Activated CD8-positive, alpha-beta memory T cell treated with anti-CD3 and anti-CD28 coated beads for 24 hours (primary cell): ENCODE results near the gene WWOX.

Source experiments
- DNase-seq: peaks from one replicate; pipeline ENCODE4 v3.0.0-alpha.2; 2020

The WWOX gene

DNA sequence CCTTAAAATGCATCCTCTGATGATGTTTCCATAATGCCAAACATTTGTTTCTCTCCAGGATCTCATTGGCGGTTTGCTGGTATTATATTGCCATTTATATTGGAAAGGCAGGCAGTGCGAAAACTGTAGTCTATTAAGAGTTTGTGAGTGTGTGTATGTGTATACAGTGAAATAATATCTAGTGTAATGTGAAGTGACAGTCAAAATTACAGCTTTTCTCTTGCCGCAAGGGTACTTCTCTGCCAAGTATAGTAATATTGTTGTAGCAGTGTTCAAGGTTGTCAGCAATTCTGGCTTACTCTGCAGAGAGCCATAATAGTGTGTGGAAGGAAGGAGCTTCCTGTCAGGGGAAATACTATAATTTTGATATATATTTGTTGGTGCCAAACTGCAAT, 178.6 kb downstream of the WWOX start:
- DNase-seq: no peak

DNA sequence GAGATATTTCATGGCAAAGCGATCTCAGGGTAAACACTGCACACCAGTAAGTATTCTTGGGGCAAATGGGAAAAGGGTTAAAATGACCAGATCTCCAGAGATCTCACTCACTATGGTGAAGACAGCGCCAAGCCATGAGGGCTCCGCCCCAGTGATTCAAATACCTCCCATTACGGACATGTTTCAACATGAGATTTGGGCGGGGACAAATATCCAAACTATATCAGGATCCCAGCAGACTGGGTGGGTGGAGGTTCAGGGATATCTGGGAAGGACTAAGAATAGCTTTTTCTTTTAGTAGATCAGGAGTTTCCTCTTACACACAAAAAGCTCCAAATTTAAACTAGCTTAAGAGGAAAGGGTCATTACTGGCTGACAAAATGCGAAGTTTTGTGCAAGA, 181.7 kb downstream of the WWOX start:
- no peak for DNase-seq

DNA sequence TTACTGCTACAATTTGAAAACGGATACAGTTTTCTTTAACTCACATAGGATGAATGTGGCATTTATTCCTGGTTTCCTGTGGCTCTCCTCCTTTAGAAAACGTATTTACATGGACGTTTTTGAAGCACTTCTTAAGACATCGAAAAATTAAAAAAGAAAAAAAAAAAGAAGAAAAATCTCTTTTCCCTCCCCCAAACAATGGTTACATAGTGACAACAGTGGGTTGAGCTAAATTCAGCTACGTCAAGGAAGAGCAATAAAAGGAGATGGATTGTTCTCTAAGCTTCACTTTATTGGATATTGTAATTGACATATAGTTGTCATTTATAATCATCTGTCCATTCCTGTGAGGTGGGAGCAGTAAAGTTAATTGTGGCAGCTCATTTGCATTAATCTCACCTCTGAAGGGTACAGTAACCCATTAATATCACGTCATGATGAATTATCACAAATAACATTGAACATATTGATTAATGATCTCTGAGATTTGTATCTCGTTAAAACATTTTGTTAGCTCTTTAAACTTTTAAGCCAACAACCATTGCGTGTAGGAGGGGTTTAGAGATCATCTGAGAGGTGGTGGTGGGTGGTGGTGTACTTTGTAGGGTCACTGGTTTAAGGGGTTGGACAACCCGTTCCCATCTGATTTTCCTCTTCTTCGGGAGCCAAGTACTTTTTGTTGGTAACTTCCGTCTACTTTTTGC, 184.2 kb downstream of the WWOX start:
- no peak for DNase-seq

DNA sequence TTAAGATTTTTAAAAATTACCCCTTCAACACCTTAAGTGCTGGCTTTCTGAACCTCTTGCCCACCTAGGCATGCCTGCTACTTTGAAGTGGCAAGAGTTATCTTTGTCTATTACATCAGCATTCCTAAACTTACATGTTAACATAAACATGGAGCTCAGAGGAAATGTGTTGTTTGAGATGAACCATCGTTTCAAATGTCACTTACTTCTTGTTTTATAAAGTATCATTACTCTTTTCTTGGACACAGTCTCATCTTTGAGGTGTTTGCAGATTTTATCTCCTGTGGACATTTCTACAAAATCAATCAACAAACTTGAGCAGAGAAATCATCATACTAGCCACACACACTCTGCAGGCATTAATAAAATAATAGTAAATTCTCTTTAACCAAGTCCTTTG, 184.9 kb downstream of the WWOX start:
- no peak for DNase-seq

DNA sequence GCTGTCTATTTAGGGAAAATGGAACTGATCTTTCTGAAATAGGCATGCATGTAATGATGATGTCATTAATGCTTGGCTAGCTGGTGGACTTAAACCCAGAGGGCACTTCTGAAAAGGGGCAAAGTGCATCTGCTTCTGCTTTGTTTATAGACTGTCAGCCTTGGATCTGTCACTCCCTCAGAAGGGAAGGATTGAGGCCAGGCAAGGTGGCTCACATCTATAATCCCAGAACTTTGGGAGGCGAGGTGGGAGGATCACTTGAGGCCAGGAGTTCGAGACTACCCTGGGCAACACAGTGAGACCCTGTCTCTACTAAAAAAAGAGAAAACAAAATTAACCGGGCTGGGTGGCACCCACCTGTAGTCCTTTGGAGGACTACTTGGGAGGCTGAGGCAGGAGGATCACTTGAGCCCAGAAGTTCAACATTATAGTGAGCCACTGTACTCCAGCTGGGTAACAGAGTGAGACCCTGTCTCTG, 185.5 kb downstream of the WWOX start:
- no peak for DNase-seq

DNA sequence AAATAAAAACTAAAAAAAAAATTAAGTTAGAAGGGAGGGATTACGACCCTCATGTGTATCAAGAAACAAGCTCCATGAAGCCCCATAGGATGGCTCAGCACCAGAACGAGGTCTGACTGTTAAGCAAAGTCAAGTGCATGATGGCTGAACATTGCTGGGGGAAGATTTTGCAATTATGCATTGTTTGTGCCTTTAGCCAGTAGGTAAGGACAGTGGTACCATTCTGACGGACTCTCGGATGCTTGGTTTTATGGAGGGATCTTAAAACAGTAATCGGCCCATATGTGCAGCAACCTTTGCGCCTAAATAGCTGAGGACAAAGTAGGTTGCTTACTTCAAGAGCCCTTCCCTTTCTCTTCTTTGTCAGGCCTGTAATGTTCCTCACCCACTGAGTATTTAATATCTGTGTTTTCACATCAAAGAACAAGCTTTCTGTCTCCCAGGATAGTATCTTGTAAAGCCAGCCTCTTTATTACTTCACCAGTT, 186.0 kb downstream of the WWOX start:
- DNase-seq: no peak

DNA sequence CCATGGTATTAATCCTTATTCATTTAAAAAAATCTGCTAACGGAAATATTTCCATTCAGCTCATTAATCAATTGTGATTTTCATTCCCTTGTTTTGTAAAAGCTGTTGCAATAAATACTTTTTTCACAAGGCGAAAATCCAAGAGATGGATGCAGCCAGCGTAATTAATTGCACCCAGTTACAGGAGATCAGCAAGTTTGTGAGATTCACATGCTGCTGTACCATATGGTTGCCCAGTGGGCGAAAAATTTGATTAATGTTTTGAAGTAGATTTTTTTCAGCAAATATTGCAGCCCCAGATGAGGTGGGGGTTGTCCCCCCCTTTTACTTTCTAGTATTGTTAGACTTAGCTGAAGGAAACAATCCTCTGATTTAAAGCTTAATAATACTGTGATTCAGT, 186.6 kb downstream of the WWOX start:
- no peak for DNase-seq

DNA sequence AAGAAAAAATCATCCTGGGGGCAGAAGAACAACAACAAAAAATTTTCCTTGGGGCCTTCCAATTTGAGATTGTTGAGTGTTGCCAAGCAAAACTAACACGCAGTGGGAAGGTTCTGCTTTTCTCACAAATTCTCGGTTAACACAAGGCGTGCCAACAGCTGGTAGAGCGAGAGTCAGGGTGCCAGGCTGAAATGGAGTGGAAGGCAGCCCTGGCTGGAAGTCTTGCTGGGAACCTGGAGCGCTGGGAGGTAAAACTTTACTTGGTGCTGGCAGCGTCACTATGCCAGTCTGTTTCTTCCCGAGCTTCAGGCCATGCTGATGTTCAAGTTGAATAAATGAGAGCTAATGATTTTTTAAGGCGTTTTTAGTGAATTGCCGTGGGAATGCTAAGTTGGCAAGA, 189.4 kb downstream of the WWOX start:
- DNase-seq: no peak

DNA sequence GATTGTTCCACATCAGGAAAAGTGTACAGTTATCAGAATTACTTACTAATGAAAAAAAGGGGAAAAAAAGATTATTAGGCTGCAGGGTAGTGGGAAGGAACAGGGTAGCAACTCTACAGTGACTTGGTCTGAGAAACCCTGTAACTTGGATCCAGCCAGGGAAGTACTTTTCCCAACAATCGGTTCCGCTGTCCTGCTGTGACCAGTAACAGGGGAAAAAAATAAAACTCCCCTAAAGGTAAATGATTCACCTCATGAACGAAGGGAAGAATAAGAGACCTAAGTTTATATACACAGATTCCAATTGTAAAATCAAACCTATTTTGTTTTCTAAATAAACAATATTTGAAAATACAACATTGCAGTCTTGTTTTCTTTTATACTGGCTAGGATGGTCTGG, 189.9 kb downstream of the WWOX start:
- DNase-seq: no peak

DNA sequence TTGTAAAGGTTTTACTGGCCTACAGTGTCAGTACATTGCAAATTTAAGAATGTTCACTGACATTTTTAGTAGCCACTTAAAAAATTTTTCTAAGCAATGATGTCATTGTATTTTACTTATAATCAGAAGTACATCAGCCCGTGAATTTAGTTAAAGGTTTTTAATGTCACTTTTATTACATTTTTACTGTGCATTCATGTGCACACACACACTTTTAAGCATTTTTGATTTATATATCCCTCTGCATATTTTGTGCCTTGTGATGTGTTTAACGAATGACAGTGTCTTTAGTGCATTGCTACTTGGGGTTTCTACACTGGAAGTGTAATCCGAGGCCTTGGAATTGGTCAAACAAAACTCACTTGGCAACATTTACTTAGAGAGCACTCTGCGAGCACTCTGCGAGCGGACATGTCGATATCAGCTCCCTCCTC, 190.4 kb downstream of the WWOX start:
- DNase-seq: no peak

DNA sequence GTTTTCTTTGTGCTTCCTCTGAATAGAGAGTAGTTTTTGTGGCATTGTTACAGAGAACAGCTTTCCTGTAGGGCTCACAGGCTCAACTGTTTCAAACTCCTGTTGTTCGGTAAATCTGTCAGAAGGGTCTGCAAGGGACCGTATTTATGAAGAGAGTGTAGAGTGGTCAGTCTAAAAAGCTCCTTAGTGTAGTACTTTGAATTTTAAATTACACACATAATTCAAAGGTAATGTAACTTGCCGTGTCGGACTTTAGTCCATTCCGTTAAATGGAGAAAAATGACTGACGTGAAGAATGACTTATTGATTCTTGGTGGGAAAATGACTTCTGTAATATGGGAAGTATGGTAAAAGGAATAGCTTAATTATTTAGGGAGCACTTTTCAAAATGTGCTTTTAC, 190.9 kb downstream of the WWOX start:
- DNase-seq: no peak

DNA sequence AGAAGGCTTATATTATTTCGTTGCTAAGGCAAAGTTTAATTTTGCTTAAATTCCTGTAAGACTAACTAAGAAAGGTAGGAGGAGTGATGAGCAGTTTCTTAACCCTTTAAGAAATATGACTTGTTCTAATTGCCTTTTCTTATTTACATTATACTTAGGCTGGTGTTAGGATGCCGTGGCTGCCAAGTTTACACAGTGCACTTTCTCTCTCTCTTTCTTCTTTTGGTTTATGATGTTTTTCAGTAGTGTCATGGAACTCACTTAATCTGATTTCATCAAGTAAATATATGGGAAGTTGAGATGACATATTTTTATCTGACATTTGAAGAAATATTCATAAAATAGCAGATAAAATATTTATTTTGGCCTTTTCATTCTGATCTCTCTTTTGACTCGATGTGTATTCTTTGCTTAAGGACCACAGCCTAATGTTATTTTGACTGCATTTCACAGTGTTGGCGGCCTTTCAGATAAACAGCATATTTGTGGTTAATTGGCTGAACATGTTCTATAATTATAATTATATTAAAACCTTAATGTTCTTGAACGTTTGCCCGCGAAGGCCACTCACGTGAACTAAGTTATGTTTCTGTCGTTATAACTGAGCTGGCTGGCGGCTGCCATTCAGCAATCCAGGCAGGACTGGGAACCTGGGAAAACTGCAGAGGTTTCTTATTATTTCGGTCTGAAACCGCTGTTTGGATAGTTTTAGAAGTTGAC, 191.6 kb downstream of the WWOX start:
- no peak for DNase-seq

DNA sequence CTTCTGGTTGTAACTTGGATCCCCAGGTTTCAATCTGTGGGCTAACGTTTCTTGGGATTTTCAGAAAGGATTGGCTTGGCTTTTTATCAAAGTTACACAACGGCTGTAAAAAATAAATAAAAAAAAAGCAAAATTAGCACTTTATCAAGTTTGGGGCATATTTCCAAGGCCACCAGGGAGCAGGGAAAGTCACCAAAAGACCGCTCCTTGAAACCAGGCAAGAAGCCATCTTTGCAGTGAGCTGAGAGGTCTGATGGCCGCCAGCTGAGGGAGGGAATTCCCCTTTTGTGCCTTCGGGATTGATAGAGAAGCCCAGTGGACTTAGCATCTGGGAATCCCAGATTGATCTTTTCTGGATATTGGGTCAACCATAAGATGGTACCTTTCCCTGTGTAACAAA, 192.2 kb downstream of the WWOX start:
- DNase-seq: no peak

DNA sequence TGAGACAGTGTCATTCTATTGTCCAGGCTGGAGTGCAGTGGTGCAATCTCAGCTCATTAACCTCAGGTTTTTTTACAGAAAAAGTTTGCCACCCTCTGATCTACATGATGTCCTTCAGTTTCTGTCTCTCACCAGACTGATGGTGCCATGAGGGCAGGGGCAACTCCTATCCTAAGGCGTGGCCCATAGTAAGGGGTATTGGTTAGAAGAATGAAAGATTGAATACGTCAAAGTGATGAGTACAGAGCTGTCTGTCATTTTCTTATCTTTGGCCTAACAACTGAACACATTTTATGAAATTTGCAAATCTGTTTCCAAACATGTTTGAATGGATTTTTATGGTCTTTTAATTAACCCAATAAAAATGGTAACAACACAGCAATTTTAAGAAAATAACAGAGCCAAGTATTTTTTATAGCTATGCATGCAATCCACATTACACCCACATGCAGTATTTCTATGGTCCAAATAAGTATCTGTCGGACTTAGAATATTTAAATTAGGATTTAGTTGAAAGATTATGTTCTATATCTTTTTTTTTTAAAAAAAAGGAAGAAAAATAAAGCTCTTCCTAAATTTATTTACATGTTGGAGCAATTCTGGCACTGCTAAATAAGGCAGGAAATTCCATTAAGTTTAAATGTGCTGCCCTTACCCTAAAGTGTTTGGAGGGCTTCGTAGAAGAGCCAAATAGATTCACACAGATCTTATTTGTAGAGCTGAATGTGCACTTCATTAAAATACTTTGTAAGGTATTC, 192.8 kb downstream of the WWOX start:
- DNase-seq: no peak

DNA sequence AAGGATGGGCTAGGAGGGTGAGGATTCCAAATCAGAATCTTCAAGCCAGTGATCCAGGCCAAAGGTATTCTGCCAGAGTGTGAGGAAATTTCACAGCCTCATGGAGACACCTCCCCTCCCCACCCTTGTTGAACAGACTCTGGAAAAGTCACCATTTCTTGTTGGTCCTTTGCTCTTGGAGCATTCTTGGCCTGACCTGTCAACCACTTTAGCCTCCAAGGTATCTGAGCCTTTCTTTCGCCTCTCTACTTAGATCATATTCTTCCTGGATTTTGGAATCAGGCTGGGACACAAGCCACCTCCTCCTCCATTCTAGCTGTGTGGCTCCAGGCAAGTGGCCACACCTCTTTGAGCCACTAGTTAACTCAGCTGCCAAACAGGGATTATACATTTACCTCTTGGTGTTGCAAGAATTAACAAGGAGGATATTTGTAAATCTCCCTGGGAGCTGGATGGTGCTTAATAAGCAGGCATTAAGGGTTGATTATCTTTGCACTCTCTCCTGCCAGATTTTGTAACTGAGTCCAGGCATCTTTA, 193.5 kb downstream of the WWOX start:
- no peak for DNase-seq

DNA sequence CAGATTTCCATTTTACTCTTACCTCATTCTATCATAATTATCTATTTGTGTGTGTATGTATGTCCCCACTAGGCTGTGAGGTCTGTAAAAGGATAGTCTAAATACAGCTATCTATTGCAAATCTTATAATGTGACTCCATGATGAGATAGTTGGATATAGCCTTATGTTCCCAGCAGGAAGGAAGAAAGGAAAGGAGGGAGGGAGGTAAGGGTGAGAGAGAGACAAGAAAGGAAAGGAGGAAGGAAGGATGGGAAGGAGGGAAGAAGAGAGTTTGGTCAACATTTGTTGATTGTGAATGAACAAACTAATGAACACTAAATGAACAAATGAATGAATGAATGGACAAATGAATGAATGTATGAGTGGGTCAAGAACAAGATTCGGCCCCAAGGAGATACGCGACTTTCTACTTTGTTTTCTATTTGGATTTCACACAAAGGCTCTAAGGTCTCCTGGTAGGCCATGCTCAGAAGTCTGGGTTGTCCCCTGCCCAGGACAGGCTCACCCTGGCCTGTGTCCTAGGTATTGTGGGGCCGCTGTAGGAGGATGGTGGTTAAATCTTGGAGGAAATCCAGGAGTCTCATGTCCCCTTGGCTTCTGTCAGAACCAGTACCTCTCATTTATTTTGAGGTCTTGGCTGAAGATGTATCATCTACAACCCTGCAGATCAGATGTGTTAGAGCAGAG, 195.2 kb downstream of the WWOX start:
- DNase-seq: no peak

DNA sequence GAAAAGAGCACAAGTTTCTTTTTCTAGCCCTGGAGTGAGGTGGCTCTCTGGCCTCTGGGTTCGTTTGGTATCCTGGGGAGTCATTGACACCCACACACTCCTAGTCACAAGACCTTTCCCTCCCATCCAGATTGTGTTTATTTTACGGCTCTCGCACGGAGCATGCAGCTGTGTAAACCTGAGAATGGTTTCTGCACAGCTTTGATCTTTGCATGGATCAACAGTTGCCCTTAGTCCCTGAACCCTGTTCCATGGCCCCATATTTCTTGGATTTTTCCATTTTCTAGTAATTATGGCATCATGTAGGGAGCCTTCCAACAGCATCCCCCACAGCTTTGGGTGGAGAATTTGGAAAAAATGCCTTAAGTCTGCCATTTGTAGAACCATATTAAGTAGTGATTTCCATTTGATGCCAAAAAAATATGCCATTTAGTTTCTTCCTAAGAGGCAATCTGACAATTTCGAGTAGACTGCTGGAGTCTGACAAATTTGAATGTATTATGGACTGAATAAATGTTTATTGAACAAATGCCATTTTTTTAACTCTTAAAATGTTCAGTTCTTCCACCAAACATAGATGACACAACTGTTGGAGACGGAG, 197.7 kb downstream of the WWOX start:
- no peak for DNase-seq

DNA sequence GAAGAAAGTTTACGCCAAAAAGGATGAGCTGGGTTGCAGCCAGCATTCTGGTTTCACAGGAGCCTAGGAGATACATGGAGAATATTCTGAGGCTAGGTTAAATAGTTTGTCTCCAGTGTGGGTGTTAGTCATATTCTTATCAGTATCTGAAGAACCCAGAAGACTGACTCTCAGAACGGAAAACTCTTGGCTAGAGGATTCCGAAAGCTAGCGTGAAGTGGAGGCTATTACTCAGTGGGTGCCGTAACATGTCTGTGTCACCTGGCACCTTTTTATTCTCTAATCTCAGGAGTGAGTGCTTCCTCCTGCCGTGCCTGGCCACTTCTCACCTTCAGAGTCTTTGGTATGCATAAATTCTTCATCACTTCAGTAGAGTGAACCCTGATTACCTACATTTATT, 199.5 kb downstream of the WWOX start:
- DNase-seq: no peak

DNA sequence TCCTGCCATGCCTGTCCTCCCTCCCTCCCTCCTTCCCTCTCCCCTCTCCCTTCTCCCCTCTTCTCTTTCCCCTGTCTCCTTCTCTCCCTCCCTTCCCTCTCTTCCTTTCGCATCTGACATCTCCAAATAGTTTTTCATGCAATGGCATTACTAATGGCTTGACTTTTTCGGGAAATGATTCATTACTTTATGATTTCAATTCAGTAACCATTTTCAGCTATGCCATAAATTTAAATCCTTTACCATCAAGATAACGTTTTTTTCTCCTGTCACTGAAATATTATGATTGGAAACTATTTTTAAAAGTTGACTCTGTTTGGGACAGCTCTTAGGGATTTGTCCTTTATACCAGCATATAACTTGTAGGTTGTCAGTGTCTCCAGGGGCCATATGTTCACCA, 201.0 kb downstream of the WWOX start:
- no peak for DNase-seq

DNA sequence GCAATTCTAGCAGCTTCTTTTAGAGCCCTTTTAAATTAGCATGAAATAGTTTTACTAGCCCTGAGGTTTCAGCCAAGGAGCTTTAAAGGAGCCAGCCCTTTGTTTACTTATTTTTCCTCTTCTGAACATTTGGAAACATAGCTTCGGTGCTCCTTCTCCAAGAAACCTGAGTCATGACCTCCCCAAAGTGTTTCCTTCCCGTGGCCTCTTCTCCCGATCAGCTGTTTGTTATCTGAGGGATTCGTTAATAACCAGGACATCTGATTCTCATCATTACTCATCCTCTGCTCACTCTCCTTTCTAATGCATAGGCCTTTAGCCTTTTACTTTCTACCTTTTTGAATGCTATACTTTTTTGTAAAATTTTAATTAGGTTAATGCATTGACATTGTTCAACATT, 204.5 kb downstream of the WWOX start:
- no peak for DNase-seq

DNA sequence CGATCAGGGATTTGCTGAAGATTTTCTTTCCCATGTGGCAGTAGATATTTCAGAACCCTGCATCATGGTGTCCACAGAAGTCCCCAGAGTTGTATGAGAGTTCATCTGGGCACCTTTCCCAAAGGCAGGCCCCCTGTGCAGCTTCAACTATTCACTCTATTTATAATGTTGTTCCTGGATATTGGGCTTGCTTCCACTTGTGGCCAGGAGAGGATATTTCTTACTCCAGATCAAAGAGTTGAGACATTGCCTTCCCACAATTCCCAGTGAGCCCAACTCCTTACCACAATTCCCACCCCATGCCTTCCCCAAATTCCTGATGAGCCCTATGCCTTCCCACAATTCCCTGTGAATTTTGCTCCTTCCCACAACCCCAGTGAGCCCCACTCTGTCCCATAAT, 206.9 kb downstream of the WWOX start:
- no peak for DNase-seq

DNA sequence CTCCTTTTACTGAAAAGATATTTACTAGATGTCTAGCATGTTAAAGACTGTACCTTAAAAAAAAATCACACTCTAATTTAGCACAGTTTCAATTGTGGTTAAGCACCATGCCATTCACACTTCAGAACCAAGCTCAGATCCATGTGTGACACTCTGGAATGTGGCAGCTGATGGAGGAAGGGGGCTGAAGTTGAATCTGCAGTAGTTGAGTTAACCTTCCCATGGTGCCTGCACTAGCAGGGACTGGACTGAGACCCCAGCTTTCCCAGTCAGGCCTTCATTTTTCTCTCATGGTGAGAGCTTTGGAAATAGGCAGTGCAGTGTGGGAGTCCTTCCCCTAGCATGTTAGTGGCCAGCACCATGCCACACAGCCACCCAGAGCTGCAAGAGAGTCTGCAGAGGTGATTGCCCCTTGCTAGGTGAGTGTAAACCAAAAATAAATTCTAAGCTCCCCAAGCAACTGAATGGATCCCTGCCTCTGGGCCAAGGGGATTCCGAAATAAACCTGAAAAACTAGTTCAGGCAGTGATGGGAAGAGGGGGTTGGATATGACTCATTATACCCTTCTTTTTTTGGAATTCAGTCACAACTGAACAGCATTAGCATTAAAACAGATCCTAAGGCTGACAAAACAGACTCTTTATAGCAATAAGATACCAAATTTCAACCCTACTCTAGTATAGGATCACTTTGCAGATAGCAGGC, 208.5 kb downstream of the WWOX start:
- DNase-seq: no peak
